Progenitor cell of endocrine pancreas (in vitro differentiated cells): ENCODE results near the gene NPEPL1. TPM values are rescaled to one million over a fixed set of nuclear protein-coding genes. Genes with fewer than 3 reads are reported as not detected.

Experiments
- DNase-seq: peaks from one replicate; pipeline ENCODE4 v3.0.0; 2021; ENCODE audit warnings: low spot score; ENCODE audit not compliant: unreplicated experiment
- H3K27ac Mint-ChIP-seq: 2 replicates; pipeline ENCODE4 v1.8.0; 2021; ENCODE audit warnings: mild to moderate bottlenecking, moderate library complexity, mixed read lengths
- H3K27me3 Mint-ChIP-seq: 2 replicates; pipeline ENCODE4 v1.8.0; 2021; ENCODE audit warnings: mixed read lengths
- H3K36me3 Mint-ChIP-seq: 2 replicates; pipeline ENCODE4 v1.8.0; 2022; ENCODE audit warnings: mixed read lengths; ENCODE audit not compliant: insufficient read depth
- H3K4me1 Mint-ChIP-seq: 2 replicates; pipeline ENCODE4 v1.8.0; 2021; ENCODE audit warnings: low read depth, mixed read lengths
- H3K4me3 Mint-ChIP-seq: 2 replicates; pipeline ENCODE4 v1.8.0; 2021; ENCODE audit warnings: low read depth, mild to moderate bottlenecking, moderate library complexity, mixed read lengths
- H3K9me3 Mint-ChIP-seq: 2 replicates; pipeline ENCODE4 v1.8.0; 2021; ENCODE audit warnings: low read depth, mixed read lengths
- total RNA-seq: library from RNA; stranded (reverse); gene quantifications from 2 replicates; pipeline ENCODE4 v1.2.1, GENCODE V29; 2021
- TF ChIP-seq, protein P1 (sequence below): fragments of 200-600 bp; sonication (generic); IDR thresholded peaks from one replicate; pipeline ENCODE4 v1.5.0; 2021; ENCODE audit warnings: antibody characterized with exemption, mild to moderate bottlenecking; ENCODE audit not compliant: unreplicated experiment

NPEPL1 gene
- total RNA-seq, 1 donor from 2014 or later = 55.4 TPM

DNA sequence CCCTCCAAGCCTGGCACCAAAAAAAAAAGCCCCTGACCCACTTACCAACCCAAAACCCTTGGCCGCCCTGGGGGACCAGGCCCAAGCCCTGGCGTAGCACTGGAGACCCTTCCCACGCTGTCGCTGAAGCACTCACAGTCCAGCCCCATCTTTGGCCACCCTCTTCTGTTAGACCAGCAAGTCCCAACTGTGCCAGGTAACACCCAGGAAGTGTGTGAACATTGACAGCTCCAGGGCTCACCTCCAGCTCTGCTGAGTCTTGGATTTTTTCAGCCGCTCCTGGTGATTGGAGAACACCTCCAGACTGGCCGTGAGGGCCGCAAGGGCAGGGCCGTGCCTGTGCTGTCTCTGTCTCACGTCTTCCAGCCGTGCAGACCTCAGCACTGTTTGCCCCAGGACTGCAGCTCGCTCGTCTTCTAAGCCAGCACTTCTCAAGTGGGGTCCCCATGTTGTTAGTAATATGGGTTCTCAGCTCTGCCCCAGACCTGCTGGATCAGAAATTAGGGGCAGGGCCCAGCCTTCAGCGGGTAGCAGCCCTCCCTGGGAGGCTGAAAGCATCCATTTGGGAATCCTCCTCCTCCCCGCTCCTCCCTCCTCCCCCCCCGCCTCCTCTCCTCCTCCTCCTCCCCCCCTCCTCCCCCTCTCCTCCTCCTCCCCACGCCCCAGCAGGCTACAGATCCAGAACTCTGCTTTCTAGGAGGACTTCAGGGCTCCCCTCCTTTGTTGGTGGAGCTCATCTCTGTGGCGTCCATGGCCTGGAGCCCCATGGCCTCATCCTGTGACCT lies 18.1 kb downstream of the NPEPL1 start:
- Mint-ChIP-seq H3K27ac (no peak overlapping the region), H3K27me3 (no peaks in the 10 kb centered on the region), H3K4me1 (no peaks in the 10 kb centered on the region), H3K4me3 (no peak overlapping the region), H3K36me3 (peaks cover 3% of the 10 kb centered on the region), H3K9me3 (no peaks in the 10 kb centered on the region)
- TF ChIP-seq, protein P1, sequence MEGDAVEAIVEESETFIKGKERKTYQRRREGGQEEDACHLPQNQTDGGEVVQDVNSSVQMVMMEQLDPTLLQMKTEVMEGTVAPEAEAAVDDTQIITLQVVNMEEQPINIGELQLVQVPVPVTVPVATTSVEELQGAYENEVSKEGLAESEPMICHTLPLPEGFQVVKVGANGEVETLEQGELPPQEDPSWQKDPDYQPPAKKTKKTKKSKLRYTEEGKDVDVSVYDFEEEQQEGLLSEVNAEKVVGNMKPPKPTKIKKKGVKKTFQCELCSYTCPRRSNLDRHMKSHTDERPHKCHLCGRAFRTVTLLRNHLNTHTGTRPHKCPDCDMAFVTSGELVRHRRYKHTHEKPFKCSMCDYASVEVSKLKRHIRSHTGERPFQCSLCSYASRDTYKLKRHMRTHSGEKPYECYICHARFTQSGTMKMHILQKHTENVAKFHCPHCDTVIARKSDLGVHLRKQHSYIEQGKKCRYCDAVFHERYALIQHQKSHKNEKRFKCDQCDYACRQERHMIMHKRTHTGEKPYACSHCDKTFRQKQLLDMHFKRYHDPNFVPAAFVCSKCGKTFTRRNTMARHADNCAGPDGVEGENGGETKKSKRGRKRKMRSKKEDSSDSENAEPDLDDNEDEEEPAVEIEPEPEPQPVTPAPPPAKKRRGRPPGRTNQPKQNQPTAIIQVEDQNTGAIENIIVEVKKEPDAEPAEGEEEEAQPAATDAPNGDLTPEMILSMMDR = no peak
- DNase-seq = no peak

DNA sequence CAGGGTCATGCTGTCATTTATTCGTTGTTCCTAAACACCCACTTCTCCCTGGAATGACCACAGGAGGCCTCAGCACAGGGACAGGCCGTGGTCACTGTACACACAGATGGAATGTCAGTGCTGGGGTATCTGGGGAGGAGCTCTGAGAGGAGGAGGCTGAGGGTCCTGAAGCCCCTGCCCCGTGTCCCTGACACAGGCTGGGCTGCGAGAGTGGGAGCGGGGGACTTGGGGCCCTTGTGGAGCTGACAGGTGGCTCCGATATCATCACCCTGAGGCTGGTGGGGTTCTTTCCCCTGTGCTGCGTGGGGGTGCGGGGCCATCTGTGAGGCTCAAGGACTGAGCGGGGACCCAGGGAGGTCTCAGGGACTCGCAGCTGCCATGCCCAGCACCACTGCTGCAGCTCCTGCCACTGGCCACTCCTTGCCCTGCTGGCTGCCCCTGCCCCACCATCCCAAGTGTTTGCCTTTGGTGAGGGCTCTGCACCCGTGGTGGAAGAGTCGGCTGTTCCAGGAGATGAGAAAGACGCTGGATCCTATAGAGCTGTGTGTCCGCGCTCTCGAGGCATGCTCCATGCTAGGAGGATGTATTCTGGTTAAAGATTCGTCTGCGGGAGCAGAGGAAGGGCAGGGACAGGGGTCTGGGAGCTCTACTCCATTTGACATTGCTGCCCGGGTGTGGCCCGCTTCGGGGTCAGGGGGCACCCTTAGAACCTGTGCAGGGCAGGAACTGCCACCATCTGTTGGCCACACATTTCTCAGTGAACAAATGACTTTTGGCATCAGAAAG lies 18.9 kb downstream of the NPEPL1 start:
- H3K4me1 Mint-ChIP-seq = no peaks in the 10 kb centered on the region
- no peaks in the 10 kb centered on the region for H3K9me3 Mint-ChIP-seq
- H3K4me3 Mint-ChIP-seq = no peak overlapping the region
- no peak overlapping the region for H3K27ac Mint-ChIP-seq
- H3K36me3 Mint-ChIP-seq = peaks cover 2% of the 10 kb centered on the region
- H3K27me3 Mint-ChIP-seq = no peaks in the 10 kb centered on the region
- TF ChIP-seq, protein P1 = no peak
- no peak for DNase-seq

DNA sequence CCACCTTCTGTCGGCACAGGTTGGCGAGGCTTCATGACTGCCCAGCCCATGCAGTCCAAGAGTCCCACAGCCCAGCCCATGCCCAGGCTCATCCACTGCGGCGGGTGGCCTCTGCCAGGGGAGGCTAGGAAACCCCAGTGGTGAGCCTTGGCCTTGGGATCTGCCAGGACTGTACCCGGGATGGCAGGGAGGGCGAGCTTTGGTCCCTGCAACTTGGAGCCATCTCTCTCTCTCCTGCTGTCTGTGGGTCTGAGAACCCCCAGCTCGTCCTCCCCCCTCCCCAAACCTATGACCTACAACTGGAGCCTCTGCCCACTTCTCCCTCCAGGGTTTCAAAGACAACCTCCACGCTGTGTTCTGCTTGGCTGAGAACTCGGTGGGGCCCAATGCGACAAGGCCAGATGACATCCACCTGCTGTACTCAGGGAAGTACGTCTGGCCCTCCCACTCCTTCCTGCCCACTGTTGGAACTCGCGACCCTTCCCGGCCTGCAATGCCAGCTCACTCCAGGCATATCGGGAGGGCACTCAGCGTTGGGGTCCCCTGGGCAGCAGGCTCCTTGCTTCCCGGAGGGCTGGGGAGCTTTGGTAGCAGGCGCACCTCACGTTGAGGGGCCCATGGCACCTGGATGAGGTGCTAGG lies 19.7 kb downstream of the NPEPL1 start:
- no peak overlapping the region for H3K27ac Mint-ChIP-seq
- TF ChIP-seq, protein P1 = no peak
- H3K36me3 Mint-ChIP-seq = peaks cover 2% of the 10 kb centered on the region
- DNase-seq = no peak
- no peak overlapping the region for H3K4me3 Mint-ChIP-seq
- peaks cover 1% of the 10 kb centered on the region for H3K4me1 Mint-ChIP-seq
- no peaks in the 10 kb centered on the region for H3K9me3 Mint-ChIP-seq
- no peaks in the 10 kb centered on the region for H3K27me3 Mint-ChIP-seq

DNA sequence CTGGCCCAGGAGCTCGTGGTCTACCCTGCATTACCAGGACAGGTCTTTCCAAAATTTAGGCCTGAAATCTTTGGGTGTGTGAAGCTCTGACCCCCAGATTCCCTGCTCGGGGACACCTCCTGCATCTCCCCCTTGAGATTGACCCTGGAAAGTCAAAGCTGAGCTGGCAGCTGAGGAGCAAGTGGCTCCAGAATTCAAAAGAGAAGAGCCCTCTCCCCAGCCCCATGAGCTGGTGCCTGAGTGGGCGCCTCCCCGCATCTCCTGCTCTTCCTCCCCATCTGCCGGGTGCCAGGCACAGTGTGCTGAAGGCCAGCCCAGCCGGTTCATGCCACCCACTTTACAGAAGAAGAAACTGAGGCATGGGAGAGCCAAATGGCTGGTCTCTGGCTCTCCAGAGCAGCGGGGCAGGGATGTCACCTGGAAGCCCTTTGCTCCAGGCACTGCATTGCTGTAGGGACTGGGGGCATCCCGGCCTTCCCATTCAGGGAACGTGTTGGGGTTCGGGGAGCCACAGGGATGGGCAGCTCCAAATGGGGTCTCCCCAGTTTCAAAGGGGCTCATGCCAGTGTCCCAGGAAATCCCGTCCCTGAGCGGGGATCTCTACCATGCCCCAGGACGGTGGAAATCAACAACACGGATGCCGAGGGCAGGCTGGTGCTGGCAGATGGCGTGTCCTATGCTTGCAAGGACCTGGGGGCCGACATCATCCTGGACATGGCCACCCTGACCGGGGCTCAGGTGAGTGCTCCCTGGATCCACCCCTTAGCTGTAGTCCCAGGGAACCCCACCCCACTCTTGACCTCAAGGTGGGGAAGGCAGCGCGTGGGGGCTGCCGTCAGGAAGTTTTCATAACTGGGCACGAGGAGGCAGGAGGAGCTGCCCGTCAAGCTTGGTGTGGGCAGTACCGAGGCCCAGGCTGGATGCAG lies 20.5 kb downstream of the NPEPL1 start:
- Mint-ChIP-seq H3K27me3 (no peaks in the 10 kb centered on the region), H3K4me1 (peaks cover 1% of the 10 kb centered on the region), H3K9me3 (no peaks in the 10 kb centered on the region), H3K4me3 (no peak overlapping the region), H3K36me3 (peaks cover 2% of the 10 kb centered on the region), H3K27ac (no peak overlapping the region)
- TF ChIP-seq, protein P1 = no peak
- no peak for DNase-seq
